OCI-LY1 (cell line): ENCODE data around the gene CASP9.

Experiments
- H2AFZ ChIP-seq: fragments of 200-600 bp; sonication (generic), shearing (Covaris generic); 2 replicates; pipeline ENCODE4 v1.6.0; 2014; ENCODE audit warnings: antibody characterized with exemption, mild to moderate bottlenecking, low read length
- H3F3A ChIP-seq: fragments of 200-600 bp; sonication (generic), shearing (Covaris generic); 2 replicates; pipeline ENCODE4 v1.6.0; 2014; ENCODE audit warnings: mild to moderate bottlenecking, antibody characterized with exemption, low read length, moderate library complexity; ENCODE audit not compliant: insufficient read depth
- H3K27ac ChIP-seq: fragments of 200-600 bp; sonication (generic); 2 replicates; pipeline ENCODE4 v1.5.1; 2014; ENCODE audit warnings: low read length, mixed run types, mild to moderate bottlenecking, low read depth; ENCODE audit not compliant: poor library complexity, severe bottlenecking
- H3K27me3 ChIP-seq: fragments of 200-600 bp; sonication (generic); 2 replicates; pipeline ENCODE4 v1.6.0; 2014; ENCODE audit warnings: antibody characterized with exemption, mild to moderate bottlenecking, low read length, moderate library complexity; ENCODE audit not compliant: insufficient read depth
- H3K36me3 ChIP-seq: fragments of 200-600 bp; sonication (generic); 2 replicates; pipeline ENCODE4 v1.6.1; 2014; ENCODE audit warnings: mild to moderate bottlenecking, antibody characterized with exemption, low read length, moderate library complexity, mixed read lengths; ENCODE audit not compliant: insufficient read depth
- H3K4me1 ChIP-seq: fragments of 200-600 bp; sonication (generic); 2 replicates; pipeline ENCODE4 v1.5.1; 2014; ENCODE audit warnings: mild to moderate bottlenecking, low read length, moderate library complexity; ENCODE audit not compliant: insufficient read depth, severe bottlenecking
- H3K4me2 ChIP-seq: fragments of 200-600 bp; sonication (generic), shearing (Covaris generic); 2 replicates; pipeline ENCODE4 v1.6.1; 2014; ENCODE audit warnings: low read length
- H3K4me3 ChIP-seq: fragments of 200-600 bp; sonication (generic); 2 replicates; pipeline ENCODE4 v1.5.1; 2014; ENCODE audit warnings: low read length, low read depth, mild to moderate bottlenecking, mixed read lengths; ENCODE audit not compliant: poor library complexity, severe bottlenecking
- H3K79me2 ChIP-seq: fragments of 200-600 bp; shearing (Covaris generic); 2 replicates; pipeline ENCODE4 v1.6.1; 2016; ENCODE audit warnings: mixed run types, low read length, mixed read lengths; ENCODE audit not compliant: insufficient read depth
- H3K9ac ChIP-seq: fragments of 200-600 bp; sonication (generic), shearing (Covaris generic); 2 replicates; pipeline ENCODE4 v1.6.1; 2014; ENCODE audit warnings: mild to moderate bottlenecking, low read length, mixed read lengths
- H3K9me2 ChIP-seq: fragments of 200-600 bp; sonication (generic), shearing (Covaris generic); 2 replicates; pipeline ENCODE4 v1.6.1; 2014; ENCODE audit warnings: low read depth, mild to moderate bottlenecking, low read length, mixed read lengths
- H3K9me3 ChIP-seq: fragments of 200-600 bp; shearing (Covaris generic); 2 replicates; pipeline ENCODE4 v1.6.1; 2014; ENCODE audit warnings: low read length, mixed read lengths
- H4K20me1 ChIP-seq: fragments of 200-600 bp; sonication (generic), shearing (Covaris generic); 2 replicates; pipeline ENCODE4 v1.6.0; 2016; ENCODE audit warnings: mild to moderate bottlenecking, low read length; ENCODE audit not compliant: insufficient read depth
- EZH2 ChIP-seq: fragments of 200-600 bp; sonication (generic), shearing (Covaris generic); IDR thresholded peaks from 2 replicates; pipeline ENCODE4 v1.8.0; 2017; ENCODE audit warnings: borderline replicate concordance, mixed run types, mild to moderate bottlenecking, antibody characterized with exemption, low read length, moderate library complexity, mixed read lengths
- TF ChIP-seq, protein P1 (sequence below): fragments of 200-600 bp; sonication (generic), shearing (Covaris generic); IDR thresholded peaks from 2 replicates; pipeline ENCODE4 v1.5.1; 2017; ENCODE audit warnings: mild to moderate bottlenecking, antibody characterized with exemption, low read length, moderate library complexity, mixed read lengths

Gene CASP9

DNA sequence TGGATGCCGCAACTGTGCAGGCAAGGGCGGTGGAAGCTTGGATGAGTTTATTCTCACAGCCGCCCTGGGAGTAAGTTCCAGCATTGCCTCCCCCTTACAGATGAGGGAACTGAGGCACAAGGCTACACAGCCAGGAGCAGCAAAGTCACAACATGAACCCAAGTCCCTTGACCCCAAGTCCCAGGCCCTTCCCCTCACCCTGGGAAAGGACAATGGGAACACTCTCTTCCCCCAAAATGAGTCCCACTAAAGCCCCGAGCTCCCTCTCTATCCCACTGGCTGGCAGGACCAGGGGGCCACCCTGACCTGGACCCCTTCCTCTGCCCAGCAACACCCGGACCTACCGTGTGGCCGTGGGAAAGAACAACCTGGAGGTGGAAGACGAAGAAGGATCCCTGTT is 81.9 kb downstream of the CASP9 start:
- TF ChIP-seq EZH2: no peak
- TF ChIP-seq, protein P1, sequence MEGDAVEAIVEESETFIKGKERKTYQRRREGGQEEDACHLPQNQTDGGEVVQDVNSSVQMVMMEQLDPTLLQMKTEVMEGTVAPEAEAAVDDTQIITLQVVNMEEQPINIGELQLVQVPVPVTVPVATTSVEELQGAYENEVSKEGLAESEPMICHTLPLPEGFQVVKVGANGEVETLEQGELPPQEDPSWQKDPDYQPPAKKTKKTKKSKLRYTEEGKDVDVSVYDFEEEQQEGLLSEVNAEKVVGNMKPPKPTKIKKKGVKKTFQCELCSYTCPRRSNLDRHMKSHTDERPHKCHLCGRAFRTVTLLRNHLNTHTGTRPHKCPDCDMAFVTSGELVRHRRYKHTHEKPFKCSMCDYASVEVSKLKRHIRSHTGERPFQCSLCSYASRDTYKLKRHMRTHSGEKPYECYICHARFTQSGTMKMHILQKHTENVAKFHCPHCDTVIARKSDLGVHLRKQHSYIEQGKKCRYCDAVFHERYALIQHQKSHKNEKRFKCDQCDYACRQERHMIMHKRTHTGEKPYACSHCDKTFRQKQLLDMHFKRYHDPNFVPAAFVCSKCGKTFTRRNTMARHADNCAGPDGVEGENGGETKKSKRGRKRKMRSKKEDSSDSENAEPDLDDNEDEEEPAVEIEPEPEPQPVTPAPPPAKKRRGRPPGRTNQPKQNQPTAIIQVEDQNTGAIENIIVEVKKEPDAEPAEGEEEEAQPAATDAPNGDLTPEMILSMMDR: no peak
- H3K4me2 ChIP-seq: no peak overlapping the region

More for the DNA sequence above, 81.9 kb downstream of the CASP9 start:
- Histone ChIP-seq H3F3A (no peaks in the 10 kb centered on the region), H3K9ac (no peak overlapping the region), H3K9me3 (no peaks in the 10 kb centered on the region), H3K4me3 (no peak overlapping the region), H3K36me3 (no peaks in the 10 kb centered on the region), H3K79me2 (no peaks in the 10 kb centered on the region), H4K20me1 (no peaks in the 10 kb centered on the region), H2AFZ (no peak overlapping the region), H3K9me2 (no peaks in the 10 kb centered on the region), H3K4me1 (no peaks in the 10 kb centered on the region), H3K27me3 (no peaks in the 10 kb centered on the region; the same call in 1 of the 2 replicates), H3K27ac (no peak overlapping the region)
